ENCODE measurements around the gene C9orf50.

The C9orf50 gene

GRCh38 chr9:129626625-129627284, 5.9 kb upstream of the C9orf50 start:
- peaks cover 57% of the 10 kb centered on the region for H3K79me2 ChIP-seq (ENCODE audit: insufficient read depth, low read length)
- peaks cover 11% of the 10 kb centered on the region; the same call in 1 of the 2 replicates for H4K20me1 ChIP-seq (ENCODE audit: low read depth, low read length)
- TF ChIP-seq EZH2phosphoT487 (conservative IDR thresholded peaks at IDR 0.05; ENCODE audit: low read length): no peak
- TF ChIP-seq CTCF (IDR thresholded peaks at IDR 0.05; ENCODE audit: insufficient read depth, low read length, poor library complexity, severe bottlenecking): no peak

DNA sequence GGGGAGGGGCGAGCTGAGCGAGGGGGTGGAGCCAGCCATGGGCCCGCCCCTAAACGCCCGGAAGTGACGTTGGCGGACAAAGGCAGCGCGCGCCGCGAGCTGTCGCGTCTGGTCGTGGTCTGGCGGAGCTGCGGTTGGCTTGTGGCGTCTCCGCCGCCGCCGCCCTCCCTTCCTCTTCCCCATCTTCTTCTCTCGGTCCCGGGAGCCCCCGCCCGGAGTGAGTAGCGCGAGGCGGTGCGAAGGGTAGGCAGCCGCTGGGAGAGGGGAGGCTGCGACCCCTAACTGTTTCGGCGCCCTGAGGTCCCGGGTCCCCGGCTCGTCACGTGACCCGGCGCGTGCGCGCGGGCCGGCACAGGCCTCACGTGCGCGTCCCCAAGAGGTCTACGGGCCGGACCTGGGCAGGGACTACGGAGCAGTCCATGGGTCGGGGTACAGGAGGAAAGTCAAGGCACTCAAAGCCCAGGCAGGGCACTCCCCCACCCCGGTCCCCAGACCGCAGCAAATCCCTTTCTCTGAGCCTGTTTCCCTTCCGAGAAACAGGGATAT, 5.3 kb upstream of the C9orf50 start, which contains the start of gene NTMT1:
NTMT1 (plus strand) TSS at position 85 of the 546 bp plus-strand sequence. CDS start 6,541 bp downstream, outside the sequence.
- Histone ChIP-seq H3K4me3 (ENCODE audit: insufficient read depth, low read length, poor library complexity, severe bottlenecking) (peak within 1 kb of the TSS; percentile 91), H3K9me2 (replicated peaks; ENCODE audit: insufficient read depth, low read length) (no peaks in the 10 kb centered on the region), H3K79me2 (ENCODE audit: insufficient read depth, low read length) (peaks cover 51% of the 10 kb centered on the region), H3K9ac (ENCODE audit: low read length) (peak within 1 kb of the TSS; percentile 87), H2AFZ (ENCODE audit: low read depth, low read length, severe bottlenecking) (peak within 1 kb of the TSS; percentile 75), H3K27me3 (ENCODE audit: low read length) (no peaks in the 10 kb centered on the region), H3K27ac (ENCODE audit: low read depth, low read length) (peak within 1 kb of the TSS; percentile 67), H3K9me3 (ENCODE audit: insufficient read depth, low read length) (no peaks in the 10 kb centered on the region), H3F3A (ENCODE audit: insufficient read depth) (peaks cover 5% of the 10 kb centered on the region; the same call in 1 of the 2 replicates), H4K20me1 (ENCODE audit: low read depth, low read length) (peaks cover 11% of the 10 kb centered on the region; the same call in 1 of the 2 replicates), H3K36me3 (ENCODE audit: low read length) (no peaks in the 10 kb centered on the region), H3K4me2 (ENCODE audit: low read depth, low read length, poor library complexity, severe bottlenecking) (peak within 1 kb of the TSS; percentile 88)
- TF ChIP-seq EZH2phosphoT487 (conservative IDR thresholded peaks at IDR 0.05; ENCODE audit: low read length) (no peak), CTCF (IDR thresholded peaks at IDR 0.05; ENCODE audit: insufficient read depth, low read length, poor library complexity, severe bottlenecking) (no peak)

More at GRCh38 chr9:129626625-129627284, 5.9 kb upstream of the C9orf50 start:
- H3F3A ChIP-seq (ENCODE audit: insufficient read depth): peaks cover 5% of the 10 kb centered on the region; the same call in 1 of the 2 replicates
- no peaks in the 10 kb centered on the region for H3K27me3 ChIP-seq (ENCODE audit: low read length)
- H3K9me3 ChIP-seq (ENCODE audit: insufficient read depth, low read length): no peaks in the 10 kb centered on the region
- peak overlapping the region; percentile 91 for H3K4me3 ChIP-seq (ENCODE audit: insufficient read depth, low read length, poor library complexity, severe bottlenecking)
- peak overlapping the region; percentile 88 for H3K4me2 ChIP-seq (ENCODE audit: low read depth, low read length, poor library complexity, severe bottlenecking)
- peak overlapping the region; percentile 75 for H2AFZ ChIP-seq (ENCODE audit: low read depth, low read length, severe bottlenecking)
- H3K36me3 ChIP-seq (ENCODE audit: low read length): no peaks in the 10 kb centered on the region
- peak overlapping the region; percentile 87 for H3K9ac ChIP-seq (ENCODE audit: low read length)
- no peaks in the 10 kb centered on the region for H3K9me2 ChIP-seq (replicated peaks; ENCODE audit: insufficient read depth, low read length)
- H3K27ac ChIP-seq (ENCODE audit: low read depth, low read length): peak overlapping the region; percentile 67

GRCh38 chr9:129624947-129625346, 4.0 kb upstream of the C9orf50 start:
- no peak for TF ChIP-seq CTCF (IDR thresholded peaks at IDR 0.05; ENCODE audit: insufficient read depth, low read length, poor library complexity, severe bottlenecking)
- no peak for TF ChIP-seq EZH2phosphoT487 (conservative IDR thresholded peaks at IDR 0.05; ENCODE audit: low read length)
- Histone ChIP-seq H3K27me3 (ENCODE audit: low read length) (no peaks in the 10 kb centered on the region), H4K20me1 (ENCODE audit: low read depth, low read length) (peaks cover 11% of the 10 kb centered on the region; the same call in 1 of the 2 replicates), H3K4me3 (ENCODE audit: insufficient read depth, low read length, poor library complexity, severe bottlenecking) (no peak overlapping the region), H3K9me2 (replicated peaks; ENCODE audit: insufficient read depth, low read length) (no peaks in the 10 kb centered on the region), H3K27ac (ENCODE audit: low read depth, low read length) (no peak overlapping the region), H2AFZ (ENCODE audit: low read depth, low read length, severe bottlenecking) (no peak overlapping the region), H3F3A (ENCODE audit: insufficient read depth) (peaks cover 5% of the 10 kb centered on the region; the same call in 1 of the 2 replicates), H3K79me2 (ENCODE audit: insufficient read depth, low read length) (peaks cover 39% of the 10 kb centered on the region), H3K9ac (ENCODE audit: low read length) (no peak overlapping the region), H3K4me2 (ENCODE audit: low read depth, low read length, poor library complexity, severe bottlenecking) (no peak overlapping the region), H3K36me3 (ENCODE audit: low read length) (no peaks in the 10 kb centered on the region), H3K9me3 (ENCODE audit: insufficient read depth, low read length) (no peaks in the 10 kb centered on the region)

All from SU-DHL-6 (cell line).